Breast epithelium (tissue), 3 donors: ENCODE data around the gene CDHR2.

ENCODE experiments used
- POLR2A ChIP-seq: fragments of 450-650 bp; IDR thresholded peaks from one replicate; pipeline ENCODE4 v1.6.1; 2016; ENCODE audit warnings: antibody characterized with exemption, mild to moderate bottlenecking, moderate library complexity
- TF ChIP-seq, protein P1 (sequence below), 3 donors: fragments of 450-650 bp; IDR thresholded peaks; one replicate each; pipeline ENCODE4 v1.5.1; 2016 to 2017; ENCODE audit warnings: antibody characterized with exemption in 3 of 3, mild to moderate bottlenecking in 3 of 3, moderate library complexity in 3 of 3

DNA sequence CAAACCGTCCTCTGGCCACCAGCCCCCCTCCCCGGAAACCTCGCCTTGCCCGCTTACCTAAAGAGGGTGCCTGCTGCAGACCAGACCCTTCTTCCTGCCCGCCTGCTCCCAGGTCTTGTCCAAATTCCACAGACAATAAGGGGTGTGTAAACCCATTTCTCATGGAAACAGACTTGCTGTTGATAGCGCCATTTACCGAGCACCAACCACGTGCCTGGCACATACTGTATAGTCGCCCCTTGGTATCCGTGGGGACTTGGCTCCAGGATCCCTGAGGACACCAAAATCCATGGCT is 25.1 kb downstream of the CDHR2 start:
- TF ChIP-seq, protein P1, sequence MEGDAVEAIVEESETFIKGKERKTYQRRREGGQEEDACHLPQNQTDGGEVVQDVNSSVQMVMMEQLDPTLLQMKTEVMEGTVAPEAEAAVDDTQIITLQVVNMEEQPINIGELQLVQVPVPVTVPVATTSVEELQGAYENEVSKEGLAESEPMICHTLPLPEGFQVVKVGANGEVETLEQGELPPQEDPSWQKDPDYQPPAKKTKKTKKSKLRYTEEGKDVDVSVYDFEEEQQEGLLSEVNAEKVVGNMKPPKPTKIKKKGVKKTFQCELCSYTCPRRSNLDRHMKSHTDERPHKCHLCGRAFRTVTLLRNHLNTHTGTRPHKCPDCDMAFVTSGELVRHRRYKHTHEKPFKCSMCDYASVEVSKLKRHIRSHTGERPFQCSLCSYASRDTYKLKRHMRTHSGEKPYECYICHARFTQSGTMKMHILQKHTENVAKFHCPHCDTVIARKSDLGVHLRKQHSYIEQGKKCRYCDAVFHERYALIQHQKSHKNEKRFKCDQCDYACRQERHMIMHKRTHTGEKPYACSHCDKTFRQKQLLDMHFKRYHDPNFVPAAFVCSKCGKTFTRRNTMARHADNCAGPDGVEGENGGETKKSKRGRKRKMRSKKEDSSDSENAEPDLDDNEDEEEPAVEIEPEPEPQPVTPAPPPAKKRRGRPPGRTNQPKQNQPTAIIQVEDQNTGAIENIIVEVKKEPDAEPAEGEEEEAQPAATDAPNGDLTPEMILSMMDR (IDR thresholded peaks at IDR 0.05): no peak
- no peak for TF ChIP-seq POLR2A
